Measurements from ENCODE around the gene PPP1R15B. TPM values are rescaled to one million over a fixed set of nuclear protein-coding genes. Genes with fewer than 3 reads are reported as not detected.
A peak's percentile ranks its signal among the peaks of the same experiment; 100 is the strongest.

PPP1R15B gene
- total RNA-seq, 1 donor from 2014 or later = 42.1 TPM

DNA sequence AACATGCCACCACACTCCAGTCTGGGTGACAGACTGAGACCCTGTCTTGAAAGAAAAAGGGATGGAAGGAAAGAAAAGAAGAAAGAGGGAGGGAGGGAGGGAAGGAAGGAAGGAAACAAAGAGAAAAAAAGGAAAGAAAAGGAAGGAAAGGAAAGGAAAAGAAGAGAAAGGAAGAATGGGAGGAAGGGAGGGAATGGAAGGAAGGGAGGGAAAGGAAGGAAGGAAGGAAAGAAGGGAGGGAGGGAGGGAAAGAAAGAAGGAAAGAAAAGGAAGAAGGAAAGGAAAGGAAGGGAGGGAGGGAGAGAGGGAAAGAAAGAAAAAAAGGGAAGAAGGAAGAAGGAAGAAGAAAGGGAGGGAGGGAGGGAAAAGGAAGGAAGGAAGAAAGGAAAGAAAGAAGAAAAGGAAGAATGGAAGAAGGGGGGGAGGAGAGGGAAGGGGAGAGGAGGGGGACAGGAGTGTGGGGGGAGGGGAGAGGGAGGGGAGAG is 5.0 kb upstream of the PPP1R15B start:
- no peak overlapping the region for H3K4me3 ChIP-seq (ENCODE audit: low read depth, low read length)
- H3K27me3 ChIP-seq (ENCODE audit: control insufficient read depth, insufficient read depth, low read length) = no peaks in the 10 kb centered on the region
- DNase-seq (ENCODE audit: low read depth) = no peak
- no peaks in the 10 kb centered on the region for H3K36me3 ChIP-seq (ENCODE audit: control insufficient read depth, insufficient read depth, low read length)
- TF ChIP-seq, protein P1, sequence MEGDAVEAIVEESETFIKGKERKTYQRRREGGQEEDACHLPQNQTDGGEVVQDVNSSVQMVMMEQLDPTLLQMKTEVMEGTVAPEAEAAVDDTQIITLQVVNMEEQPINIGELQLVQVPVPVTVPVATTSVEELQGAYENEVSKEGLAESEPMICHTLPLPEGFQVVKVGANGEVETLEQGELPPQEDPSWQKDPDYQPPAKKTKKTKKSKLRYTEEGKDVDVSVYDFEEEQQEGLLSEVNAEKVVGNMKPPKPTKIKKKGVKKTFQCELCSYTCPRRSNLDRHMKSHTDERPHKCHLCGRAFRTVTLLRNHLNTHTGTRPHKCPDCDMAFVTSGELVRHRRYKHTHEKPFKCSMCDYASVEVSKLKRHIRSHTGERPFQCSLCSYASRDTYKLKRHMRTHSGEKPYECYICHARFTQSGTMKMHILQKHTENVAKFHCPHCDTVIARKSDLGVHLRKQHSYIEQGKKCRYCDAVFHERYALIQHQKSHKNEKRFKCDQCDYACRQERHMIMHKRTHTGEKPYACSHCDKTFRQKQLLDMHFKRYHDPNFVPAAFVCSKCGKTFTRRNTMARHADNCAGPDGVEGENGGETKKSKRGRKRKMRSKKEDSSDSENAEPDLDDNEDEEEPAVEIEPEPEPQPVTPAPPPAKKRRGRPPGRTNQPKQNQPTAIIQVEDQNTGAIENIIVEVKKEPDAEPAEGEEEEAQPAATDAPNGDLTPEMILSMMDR (IDR thresholded peaks at IDR 0.05; ENCODE audit: insufficient read depth, low read length, poor library complexity, severe bottlenecking) = no peak

DNA sequence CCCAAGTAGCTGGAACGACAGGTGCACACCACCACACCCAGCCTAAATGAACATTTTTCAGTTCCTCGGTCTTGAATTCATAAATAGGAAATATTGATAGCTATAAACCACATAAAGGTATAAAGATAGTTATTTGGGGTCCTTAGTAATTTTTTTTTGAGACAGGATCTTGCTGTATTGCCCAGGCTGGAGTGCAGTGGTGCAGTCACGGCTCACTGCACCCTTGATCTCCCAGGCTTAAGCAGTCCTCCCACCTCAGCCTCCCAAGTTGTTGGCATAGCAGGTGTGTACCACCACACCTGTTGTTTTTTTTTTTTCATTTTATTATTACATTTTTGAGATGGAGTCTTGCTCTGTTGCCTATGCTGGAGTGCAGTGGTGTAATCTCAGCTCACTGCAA is 3.7 kb upstream of the PPP1R15B start:
- TF ChIP-seq, protein P1 (IDR thresholded peaks at IDR 0.05; ENCODE audit: insufficient read depth, low read length, poor library complexity, severe bottlenecking) = no peak
- Histone ChIP-seq H3K27me3 (ENCODE audit: control insufficient read depth, insufficient read depth, low read length) (no peaks in the 10 kb centered on the region), H3K36me3 (ENCODE audit: control insufficient read depth, insufficient read depth, low read length) (no peaks in the 10 kb centered on the region), H3K4me3 (ENCODE audit: low read depth, low read length) (no peak overlapping the region)
- no peak for DNase-seq (ENCODE audit: low read depth)

- TF ChIP-seq, protein P1 (IDR thresholded peaks at IDR 0.05; ENCODE audit: insufficient read depth, low read length, poor library complexity, severe bottlenecking) = no peak
- DNase-seq (ENCODE audit: low read depth) = no peak
- Histone ChIP-seq H3K36me3 (ENCODE audit: control insufficient read depth, insufficient read depth, low read length) (no peaks in the 10 kb centered on the region), H3K27me3 (ENCODE audit: control insufficient read depth, insufficient read depth, low read length) (no peaks in the 10 kb centered on the region), H3K4me3 (ENCODE audit: low read depth, low read length) (no peak overlapping the region)
These were observed 2.4 kb upstream of the PPP1R15B start for GRCh38 chr1:204414016-204414415.

GRCh38 chr1:204413170-204413535 is 1.5 kb upstream of the PPP1R15B start:
- TF ChIP-seq, protein P1 (IDR thresholded peaks at IDR 0.05; ENCODE audit: insufficient read depth, low read length, poor library complexity, severe bottlenecking) = no peak
- DNase-seq (ENCODE audit: low read depth) = no peak
- Histone ChIP-seq H3K36me3 (ENCODE audit: control insufficient read depth, insufficient read depth, low read length) (no peaks in the 10 kb centered on the region), H3K4me3 (ENCODE audit: low read depth, low read length) (no peak overlapping the region), H3K27me3 (ENCODE audit: control insufficient read depth, insufficient read depth, low read length) (no peaks in the 10 kb centered on the region)

GRCh38 chr1:204410688-204411450 is 748 bp downstream of the PPP1R15B start:
- Histone ChIP-seq H3K36me3 (ENCODE audit: control insufficient read depth, insufficient read depth, low read length) (no peaks in the 10 kb centered on the region), H3K4me3 (ENCODE audit: low read depth, low read length) (peak overlapping the region; percentile 98), H3K27me3 (ENCODE audit: control insufficient read depth, insufficient read depth, low read length) (no peaks in the 10 kb centered on the region)
- TF ChIP-seq, protein P1 (IDR thresholded peaks at IDR 0.05; ENCODE audit: insufficient read depth, low read length, poor library complexity, severe bottlenecking) = no peak
- DNase-seq (ENCODE audit: low read depth) = no peak
